TTC549 (cell line): Measurements from ENCODE around the gene NUDT14.

Experiments used
- FAIRE-seq: peaks from 2 replicates; lab custom pipeline; 2012; peaks lifted over from hg19 to GRCh38; lab: Jason Lieb, UNC

The NUDT14 gene

GRCh38 chr14:105212541-105213300 is 31.6 kb upstream of the NUDT14 start:
- no peak for FAIRE-seq

- no peak for FAIRE-seq
These were observed 30.6 kb upstream of the NUDT14 start for GRCh38 chr14:105211758-105212089.

GRCh38 chr14:105211086-105211757 is 30.1 kb upstream of the NUDT14 start:
- no peak for FAIRE-seq

- FAIRE-seq, result no peak
These were observed 29.3 kb upstream of the NUDT14 start for GRCh38 chr14:105210266-105211025.

GRCh38 chr14:105209646-105210045 is 28.5 kb upstream of the NUDT14 start:
- FAIRE-seq, result no peak

GRCh38 chr14:105209091-105209490 is 28.0 kb upstream of the NUDT14 start:
- FAIRE-seq, result no peak

- no peak for FAIRE-seq
These were observed 27.6 kb upstream of the NUDT14 start for GRCh38 chr14:105208738-105209075.

- no peak for FAIRE-seq
These were observed 27.1 kb upstream of the NUDT14 start for GRCh38 chr14:105207996-105208737.

GRCh38 chr14:105207460-105207901 is 26.4 kb upstream of the NUDT14 start:
- no peak for FAIRE-seq

GRCh38 chr14:105206873-105207272 is 25.8 kb upstream of the NUDT14 start:
- no peak for FAIRE-seq

GRCh38 chr14:105205673-105206208 is 24.6 kb upstream of the NUDT14 start:
- FAIRE-seq, result no peak

- FAIRE-seq, result no peak
These were observed 24.0 kb upstream of the NUDT14 start for GRCh38 chr14:105204931-105205672.

- no peak for FAIRE-seq
These were observed 23.3 kb upstream of the NUDT14 start for GRCh38 chr14:105204206-105204930.

- FAIRE-seq, result no peak
These were observed 22.6 kb upstream of the NUDT14 start for GRCh38 chr14:105203701-105204100.

- FAIRE-seq, result no peak
These were observed 22.0 kb upstream of the NUDT14 start for GRCh38 chr14:105203057-105203531.

GRCh38 chr14:105201925-105202513 is 20.9 kb upstream of the NUDT14 start:
- FAIRE-seq, result no peak

GRCh38 chr14:105201156-105201924 is 20.2 kb upstream of the NUDT14 start:
- no peak for FAIRE-seq

- no peak for FAIRE-seq
These were observed 19.5 kb upstream of the NUDT14 start for GRCh38 chr14:105200641-105201040.

- no peak for FAIRE-seq
These were observed 19.0 kb upstream of the NUDT14 start for GRCh38 chr14:105200074-105200473.

GRCh38 chr14:105199093-105199492 is 18.0 kb upstream of the NUDT14 start:
- FAIRE-seq, result no peak
